NOMO-1 (cell line): Measurements from ENCODE around the gene FAM3C.
"Not testable (repeated sequence)": the region's sequence is repeated elsewhere in the genome, so short reads cannot be mapped to it uniquely, and the experiment has no call there.

Source experiments
- DNase-seq, 2 experiments: peaks; one replicate each; lab custom pipeline; 2025; ENCODE audit not compliant: unreplicated experiment in 2 of 2; lab: John Stamatoyannopoulos, UW

Gene FAM3C

DNA sequence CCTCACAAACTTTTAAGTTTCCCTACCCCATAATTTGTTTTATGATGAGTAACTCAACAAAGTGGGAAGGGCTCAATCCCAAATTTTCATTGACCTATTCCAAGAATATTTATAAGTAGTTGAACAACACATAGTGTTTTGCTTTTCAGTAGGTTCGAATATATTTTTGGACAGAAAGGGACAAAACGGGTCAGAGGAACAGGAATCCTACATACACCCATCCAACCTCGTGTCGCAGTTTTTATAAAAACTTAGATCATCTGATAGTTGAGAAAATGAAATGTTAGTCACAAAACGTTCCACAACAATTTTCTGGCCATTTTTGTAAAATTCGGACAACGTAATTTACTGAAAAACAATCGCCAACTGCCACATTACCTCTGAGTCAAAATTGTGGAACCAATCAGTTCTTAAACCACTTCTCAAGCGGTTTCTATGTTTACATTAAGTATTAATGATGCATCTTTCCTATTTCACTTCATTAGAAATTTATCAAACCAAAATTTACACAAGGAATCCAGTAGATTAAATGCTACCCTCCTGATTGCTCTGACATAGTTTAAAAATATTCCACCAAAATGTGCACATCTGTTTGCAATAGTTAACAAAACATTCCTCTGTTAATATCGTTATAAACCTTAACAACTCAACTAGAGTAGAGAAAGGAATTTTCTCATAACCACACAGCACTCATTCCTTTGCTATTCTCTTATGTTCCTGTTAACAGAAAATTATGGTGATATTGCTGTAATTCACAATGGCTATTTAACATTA lies 61.0 kb downstream of the FAM3C start:
- no peak for DNase-seq

DNA sequence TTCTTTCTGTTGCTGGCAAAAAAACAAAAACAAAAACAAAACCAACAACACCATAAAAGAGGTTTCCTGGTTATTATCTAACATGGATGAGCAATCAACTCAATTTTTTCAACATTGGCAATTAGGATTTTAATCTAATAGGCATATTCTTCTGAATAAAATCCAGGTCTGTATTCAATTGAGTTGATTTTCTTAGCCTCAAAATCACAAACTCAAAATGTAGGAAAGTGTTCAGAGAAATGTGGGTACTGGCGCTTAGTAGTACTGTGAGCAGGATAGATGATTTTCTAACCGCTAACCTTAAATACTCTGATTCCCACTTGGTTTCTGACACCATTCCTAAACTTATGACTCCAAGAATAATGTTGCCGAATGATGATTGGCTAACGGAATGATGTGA lies 61.7 kb downstream of the FAM3C start:
- no peak for DNase-seq

DNA sequence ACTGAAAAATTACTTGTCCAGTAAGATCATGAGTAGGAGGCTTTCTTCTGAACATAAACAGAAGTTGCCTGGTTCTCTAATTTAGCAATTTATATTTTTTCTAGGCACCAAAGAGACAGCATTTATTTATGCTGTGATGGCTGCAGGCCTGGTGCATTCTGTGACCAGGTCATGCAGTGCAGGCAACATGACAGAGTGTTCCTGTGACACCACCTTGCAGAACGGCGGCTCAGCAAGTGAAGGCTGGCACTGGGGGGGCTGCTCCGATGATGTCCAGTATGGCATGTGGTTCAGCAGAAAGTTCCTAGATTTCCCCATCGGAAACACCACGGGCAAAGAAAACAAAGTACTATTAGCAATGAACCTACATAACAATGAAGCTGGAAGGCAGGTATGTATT lies 64.5 kb downstream of the FAM3C start:
- DNase-seq = no peak

DNA sequence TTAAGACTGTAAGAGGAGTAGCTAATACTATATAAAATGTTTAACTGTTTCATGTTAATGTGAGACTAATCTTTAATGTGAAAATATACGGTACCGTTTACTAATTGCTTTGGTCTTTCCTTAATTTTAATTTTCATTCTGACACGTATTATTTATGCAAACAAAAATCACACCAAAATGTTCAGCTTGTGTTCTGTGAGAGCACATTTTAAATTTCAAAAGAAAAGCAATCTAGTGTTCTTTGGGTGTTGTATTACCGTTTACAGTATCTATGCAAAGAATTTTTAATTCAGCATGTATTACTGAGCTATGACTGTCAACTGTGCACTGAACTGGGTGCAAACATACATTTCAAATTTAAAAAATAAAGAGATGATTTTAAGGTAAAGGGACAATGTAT lies 65.1 kb downstream of the FAM3C start:
- no peak for DNase-seq

DNA sequence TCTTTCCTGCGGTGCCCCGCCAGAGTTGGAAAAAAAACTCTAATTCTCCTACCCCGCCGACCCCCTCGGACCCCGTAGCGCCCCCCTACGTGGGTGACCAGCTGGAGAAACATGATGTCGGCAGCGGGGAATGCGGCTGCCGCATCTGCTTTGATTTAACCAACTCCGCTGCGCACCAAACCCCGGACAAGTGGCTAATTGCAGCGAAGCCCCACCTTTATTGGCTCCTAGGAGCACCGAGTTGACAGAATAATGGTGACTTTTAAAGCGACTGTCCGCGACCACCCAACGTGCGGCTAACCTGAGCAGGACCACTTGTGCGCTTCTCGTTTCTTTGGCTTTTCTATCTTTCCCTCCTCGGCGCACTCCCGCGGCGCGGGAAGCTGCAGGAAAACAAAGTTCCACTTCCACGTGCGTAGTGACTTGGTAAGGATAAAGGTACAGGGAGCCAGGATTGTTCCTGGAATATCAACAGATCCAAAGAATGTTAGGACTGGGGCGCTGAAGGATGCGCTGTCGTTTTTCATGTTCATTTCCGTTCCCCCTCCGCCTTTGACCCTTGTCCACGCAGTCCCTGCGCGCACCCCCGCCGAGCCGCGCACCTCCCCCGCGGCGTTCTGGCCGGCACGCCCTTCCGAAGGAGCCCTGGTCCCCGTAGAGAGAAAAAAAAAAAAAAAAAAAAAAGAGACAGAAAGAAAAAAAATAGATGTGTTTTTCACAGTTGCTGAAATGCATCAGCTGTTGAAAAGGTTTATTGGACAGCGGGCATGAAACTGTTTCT lies 65.9 kb downstream of the FAM3C start:
- DNase-seq = no peak

DNA sequence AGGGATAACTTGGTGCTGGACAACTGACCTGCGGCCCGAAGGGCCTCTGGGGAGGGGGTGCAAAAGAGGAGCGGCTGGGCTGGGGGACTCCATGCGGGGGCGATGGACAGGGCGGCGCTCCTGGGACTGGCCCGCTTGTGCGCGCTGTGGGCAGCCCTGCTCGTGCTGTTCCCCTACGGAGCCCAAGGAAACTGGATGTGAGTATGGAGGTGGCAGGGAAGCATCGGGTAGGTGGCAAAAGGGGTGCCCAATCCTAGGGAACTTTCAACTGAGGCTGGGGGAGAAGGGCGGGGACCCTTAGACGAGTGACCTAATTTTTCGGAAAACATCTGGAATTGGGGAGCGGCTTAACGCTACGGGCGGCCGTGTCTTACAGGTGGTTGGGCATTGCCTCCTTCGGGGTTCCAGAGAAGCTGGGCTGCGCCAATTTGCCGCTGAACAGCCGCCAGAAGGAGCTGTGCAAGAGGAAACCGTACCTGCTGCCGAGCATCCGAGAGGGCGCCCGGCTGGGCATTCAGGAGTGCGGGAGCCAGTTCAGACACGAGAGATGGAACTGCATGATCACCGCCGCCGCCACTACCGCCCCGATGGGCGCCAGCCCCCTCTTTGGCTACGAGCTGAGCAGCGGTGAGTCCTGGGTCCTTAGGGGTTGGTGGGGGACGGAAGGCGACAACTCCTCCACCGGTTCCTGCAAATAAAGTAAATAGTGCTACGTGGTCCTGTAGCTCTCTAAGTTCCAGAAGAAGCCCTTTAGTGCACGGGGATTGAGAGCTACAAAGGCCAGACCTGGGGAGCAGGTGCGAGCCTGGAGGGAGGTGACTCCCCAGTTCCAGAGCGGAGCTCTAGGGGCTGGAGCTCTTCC lies 66.7 kb downstream of the FAM3C start:
- no peak for DNase-seq

DNA sequence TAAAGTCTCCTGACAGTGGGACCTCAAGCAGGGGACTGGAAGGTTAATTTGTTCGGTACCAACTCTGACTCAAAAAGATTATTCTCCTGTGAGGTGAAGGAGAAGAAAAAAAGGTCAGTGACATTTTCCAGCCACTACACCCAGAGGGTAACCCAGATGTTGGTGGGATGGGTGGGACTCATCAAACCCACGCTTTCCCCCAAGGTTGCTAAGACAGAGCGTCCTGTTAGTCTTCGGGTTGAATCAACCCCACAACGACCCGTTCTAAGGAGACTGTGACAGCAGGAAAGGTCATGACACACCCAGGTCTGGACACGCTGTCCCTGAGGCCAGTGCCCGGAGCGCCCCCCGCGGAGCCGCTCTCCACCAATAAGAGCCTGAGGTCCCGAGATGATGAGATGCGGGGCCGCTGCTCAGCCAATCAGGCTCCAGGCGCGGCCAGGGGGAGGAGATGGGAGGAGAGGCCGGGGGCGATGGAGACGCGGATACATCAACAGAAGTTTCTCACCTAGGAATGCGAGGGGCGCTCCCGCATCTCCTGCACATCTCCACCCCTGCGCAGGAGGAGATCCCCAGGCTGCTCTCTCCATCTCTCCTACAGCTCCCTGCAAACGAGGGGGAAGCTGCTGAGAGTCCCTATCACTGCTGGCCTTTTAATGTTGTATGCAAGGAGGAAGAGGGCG lies 67.5 kb downstream of the FAM3C start, which contains the start of gene WNT16:
Gene WNT16 (plus strand): TSS at position 493 of the 683 bp plus-strand sequence. CDS start 293 bp downstream, outside the sequence.
- DNase-seq = no peak

DNA sequence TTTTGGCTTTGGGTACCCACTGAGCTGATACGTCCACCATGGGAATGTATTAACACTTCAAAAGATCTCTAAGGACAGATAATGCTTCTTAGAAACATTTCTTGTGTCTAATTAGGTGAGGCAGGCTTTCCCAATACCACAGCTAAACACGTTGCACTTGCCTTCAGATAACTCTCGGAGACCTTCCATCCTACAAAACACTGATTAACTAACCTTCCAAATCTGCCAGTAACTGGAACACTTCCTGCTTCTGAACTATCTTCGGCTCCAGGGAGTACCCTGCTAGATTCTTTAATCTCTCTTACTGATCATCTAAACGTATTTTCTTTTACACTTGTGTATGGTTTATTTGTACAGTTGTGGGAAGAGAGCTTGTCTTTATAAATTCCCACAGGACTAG lies 68.4 kb downstream of the FAM3C start:
- DNase-seq = no peak

DNA sequence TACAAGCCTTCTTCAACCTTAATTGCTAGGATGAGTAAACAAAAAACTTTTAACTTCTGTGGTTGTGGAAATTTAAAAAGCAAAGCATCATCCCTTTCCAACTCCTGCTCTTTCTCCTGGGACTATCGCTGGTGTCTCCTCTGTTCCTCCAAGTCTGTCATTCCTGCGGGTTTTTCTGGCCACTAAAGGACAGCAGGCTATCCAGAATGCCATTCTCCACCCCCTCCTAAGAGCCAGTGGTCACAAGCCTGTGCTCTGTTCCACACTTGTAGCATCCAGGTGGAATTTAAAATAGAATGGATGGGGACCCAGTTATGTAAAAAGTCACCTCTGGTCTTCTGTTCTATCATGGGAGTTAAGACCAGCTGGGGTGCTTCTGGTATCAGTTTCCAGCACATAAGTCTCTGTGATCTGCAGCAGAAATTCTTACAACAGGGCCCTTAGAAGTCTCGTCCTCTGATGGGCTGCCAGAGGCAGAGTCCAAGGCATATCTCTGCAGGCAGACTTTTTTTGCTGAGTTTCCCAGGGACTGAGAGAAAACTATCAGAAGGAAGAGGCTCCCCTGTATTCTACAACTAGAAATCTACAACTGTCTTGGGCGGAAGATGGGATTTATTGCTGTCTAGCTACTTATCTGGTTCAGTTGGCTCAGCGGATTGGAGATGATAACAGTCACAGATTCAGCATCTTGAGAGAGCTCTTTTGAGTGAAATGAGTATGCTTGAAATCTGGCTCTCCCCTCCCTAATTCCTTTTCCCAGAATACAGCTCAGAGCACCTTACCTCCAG lies 72.4 kb downstream of the FAM3C start:
- DNase-seq = no peak

DNA sequence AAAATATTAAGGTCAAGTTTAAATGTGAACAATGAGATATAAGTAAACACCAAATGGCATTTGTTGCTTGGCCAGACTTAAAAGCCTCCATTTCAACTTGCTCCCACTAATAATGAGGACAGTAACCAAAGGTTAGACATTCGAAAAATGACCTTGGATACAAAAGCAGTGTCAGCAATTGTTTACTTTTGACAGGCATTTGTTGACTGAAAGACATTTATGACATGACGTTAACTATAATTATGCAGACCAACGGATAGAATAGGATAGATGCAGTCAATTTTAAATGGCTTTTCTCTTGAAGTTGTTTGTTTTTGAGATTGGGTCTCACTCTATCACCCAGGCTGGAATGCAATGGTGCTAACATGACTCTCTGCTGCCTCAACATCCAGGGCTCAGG lies 73.6 kb downstream of the FAM3C start:
- no peak for DNase-seq

DNA sequence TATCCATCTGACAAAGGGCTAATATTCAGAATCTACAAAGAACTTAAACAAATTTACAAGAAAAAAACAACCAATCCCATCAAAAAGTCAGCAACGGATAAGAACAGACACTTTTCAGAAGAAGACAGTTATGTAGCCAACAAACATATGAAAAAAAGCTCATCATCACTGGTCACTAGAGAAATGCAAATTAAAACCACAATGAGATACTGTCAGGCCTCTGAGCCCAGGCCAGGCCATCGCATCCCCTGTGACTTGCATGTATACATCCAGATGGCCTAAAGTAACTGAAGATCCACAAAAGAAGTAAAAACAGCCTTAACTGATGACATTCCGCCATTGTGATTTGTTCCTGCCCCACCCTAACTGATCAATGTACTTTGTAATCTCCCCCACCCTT lies 80.9 kb downstream of the FAM3C start:
- not testable (repeated sequence) for DNase-seq

DNA sequence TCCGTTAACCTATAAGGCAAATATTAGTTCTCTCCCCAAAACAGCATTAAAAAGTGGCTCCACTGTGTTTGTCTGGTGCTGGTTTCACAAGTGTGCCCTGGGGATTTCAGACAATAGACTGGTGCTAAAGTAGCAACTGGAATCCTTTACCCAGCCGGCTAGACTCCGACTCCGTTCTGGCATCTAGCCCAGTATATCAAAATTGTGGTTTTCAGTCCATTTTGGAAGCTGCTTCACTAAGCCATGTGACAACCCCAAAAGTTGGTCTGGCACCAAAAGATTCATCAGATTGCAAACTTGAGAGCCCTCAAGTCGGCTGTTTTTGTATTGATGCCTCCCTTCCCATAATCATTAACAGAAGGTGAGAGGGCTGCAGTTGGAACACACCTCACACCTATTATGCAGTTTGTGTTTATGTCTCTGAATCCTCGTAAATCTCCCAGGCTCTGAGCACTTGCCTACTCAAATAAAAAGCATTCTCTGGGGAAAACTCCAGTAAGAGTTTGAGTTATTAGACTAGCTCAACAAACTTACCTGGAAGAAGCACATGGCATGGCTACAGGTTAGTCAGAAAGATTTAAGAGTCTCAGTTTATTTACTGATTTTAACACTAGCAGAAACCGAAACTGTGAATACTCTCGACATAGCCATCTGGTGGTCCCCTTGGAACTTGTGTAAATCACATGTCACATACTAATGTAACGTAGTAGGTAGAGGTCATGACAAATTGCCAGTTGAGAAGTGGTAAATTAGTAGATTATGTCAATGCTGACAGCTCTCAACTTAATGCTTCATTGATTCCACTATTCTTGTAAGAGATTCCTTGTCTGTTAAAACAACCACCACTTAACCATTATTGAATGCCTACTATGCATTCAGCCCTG lies 82.1 kb downstream of the FAM3C start:
- no peak for DNase-seq

DNA sequence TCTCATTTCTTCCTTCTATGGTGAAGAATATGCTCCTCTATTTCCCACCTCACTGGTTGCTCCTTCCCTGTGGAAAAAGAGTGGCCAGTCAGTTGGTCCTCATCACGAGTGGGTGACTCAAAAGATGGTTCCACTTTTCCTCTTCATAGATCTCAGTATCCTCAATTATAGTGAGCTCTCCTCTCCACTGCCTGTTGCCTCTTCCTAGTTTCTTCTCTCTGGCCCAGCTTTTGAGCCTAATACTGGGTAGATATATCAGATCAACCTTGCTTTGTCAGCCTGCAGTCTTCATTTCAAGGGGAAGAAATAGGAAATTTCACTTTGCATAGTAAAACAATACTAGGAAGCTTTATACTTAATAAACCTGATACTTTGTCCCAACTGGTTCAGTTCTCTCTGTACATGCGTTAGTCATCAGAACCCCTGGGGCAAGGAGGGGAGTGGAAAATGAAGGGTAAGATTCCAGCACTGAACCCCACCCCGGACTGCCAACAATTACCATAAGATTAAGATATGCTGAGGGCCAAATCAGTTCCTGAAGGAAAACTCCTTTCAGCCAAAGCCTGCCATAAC lies 82.8 kb downstream of the FAM3C start:
- no peak for DNase-seq

DNA sequence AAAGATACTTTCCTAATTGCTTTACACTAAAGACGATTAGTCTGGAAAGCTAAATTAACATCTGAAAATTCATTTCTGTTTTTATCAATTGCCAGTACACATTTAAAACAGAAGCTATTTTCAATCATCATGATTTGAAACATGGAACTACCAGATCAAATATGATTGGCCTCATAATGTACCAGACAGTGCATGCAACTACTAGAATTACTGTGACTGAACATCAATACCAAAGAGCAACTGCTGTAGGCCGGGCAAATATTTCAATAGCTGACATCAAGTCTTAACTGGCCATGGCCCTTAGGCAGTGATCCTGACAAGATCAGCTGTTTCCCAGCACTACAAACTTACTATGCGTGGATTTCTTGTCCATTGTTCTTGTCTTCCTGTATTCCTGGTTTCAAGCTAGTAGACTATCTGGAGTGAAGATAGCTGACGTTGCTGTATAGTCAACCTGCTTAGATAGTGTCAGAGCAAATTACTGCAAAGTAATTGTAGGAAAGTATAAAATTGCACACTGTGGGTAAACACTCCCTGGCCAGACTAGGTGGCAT lies 89.0 kb downstream of the FAM3C start:
- no peak for DNase-seq

DNA sequence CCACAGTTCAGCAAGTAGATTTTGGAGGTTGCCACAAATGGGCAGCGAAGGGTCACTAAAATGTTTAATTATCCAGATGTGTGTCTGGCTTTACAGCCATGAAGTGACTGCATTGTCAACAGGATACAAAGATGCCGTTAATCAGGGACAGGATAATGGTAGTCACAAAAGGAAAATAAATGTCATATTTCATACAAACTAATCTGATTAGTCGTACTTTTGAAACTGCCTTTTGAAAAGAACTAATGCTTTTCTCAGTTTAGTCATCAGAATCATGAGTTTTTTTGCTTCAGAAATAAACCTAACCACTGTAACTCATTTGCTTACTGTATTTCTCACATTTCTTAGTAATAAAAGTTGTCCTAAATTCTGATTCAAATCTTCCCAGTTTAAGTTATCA lies 89.5 kb downstream of the FAM3C start:
- no peak for DNase-seq

DNA sequence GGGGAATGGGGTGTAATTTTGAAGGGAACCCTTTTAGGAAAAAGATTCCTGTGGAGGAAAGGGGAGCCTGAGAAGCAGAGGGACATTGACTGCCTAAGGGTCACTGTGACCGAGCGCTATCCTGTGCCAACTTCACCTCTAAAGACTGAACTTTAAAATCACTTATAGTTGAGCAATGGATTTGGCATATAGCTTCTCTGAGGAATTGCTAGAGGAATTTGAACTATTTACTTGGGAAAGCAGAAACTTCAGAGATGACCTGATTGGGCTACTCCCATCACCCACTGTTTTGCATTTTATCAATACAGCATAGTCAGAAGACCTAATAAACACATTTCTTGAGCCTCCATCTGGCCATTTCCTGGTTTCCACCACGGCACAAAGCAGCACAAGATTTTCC lies 91.0 kb downstream of the FAM3C start:
- DNase-seq = no peak

DNA sequence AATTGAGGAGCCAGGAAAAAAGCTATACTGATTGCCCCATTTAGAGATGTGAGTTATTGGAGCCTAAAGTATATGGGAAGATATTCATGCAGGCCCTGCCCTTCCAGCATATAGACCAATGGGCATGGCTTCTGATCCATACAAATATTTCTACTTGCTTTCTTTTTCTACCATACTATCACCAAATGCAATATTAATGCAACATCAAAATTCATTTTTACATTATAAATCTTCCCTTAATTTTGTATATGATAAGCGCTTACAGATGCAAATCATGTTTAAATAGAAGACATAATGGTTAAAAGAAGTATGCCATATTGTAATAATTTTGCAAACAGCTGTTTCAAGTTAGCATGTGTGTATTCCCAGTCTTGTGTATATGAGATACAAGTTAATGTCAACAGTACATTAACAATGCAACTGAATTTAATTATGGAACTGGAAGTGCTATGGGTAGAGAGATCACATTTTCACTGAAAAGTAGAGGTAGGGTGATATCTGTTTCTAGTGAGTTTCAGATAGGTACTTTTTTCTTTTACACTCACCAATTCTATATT lies 91.9 kb downstream of the FAM3C start:
- no peak for DNase-seq
